ENCODE data around the gene SAYSD1. TPM values are rescaled to one million over a fixed set of nuclear protein-coding genes. Genes with fewer than 3 reads are reported as not detected.

Gene SAYSD1
- total RNA-seq, 6 donors from 2014 or later, result 9.4 to 19.9 (median 16.5) TPM

DNA sequence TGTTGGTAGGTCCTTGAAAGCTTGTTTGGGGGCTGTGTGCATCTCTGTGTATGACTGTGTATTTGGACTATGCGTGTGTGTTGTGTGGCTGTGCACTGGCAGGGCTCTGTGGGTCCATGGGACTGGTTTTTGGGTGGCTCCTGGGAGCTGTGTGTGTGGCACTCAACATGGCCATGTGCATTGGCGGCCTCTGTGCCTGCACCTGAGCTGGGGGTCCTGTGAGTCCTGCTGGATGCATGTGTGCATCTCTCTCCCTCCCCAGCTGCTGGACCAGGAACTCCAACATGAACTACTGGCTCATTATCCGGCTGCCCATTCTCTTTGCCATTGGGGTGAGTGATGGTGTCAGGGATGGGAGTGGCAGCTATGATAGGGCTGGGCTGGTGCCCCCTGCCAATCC, 36.3 kb downstream of the SAYSD1 start:
- Histone ChIP-seq H3K27me3 (no peaks in the 10 kb centered on the region), H3K4me1 (no peaks in the 10 kb centered on the region), H3K36me3 (no peaks in the 10 kb centered on the region), H3K9me3 (no peaks in the 10 kb centered on the region), H3K4me3 (no peak overlapping the region), H3K27ac (no peak overlapping the region)
- TF ChIP-seq, protein P1, sequence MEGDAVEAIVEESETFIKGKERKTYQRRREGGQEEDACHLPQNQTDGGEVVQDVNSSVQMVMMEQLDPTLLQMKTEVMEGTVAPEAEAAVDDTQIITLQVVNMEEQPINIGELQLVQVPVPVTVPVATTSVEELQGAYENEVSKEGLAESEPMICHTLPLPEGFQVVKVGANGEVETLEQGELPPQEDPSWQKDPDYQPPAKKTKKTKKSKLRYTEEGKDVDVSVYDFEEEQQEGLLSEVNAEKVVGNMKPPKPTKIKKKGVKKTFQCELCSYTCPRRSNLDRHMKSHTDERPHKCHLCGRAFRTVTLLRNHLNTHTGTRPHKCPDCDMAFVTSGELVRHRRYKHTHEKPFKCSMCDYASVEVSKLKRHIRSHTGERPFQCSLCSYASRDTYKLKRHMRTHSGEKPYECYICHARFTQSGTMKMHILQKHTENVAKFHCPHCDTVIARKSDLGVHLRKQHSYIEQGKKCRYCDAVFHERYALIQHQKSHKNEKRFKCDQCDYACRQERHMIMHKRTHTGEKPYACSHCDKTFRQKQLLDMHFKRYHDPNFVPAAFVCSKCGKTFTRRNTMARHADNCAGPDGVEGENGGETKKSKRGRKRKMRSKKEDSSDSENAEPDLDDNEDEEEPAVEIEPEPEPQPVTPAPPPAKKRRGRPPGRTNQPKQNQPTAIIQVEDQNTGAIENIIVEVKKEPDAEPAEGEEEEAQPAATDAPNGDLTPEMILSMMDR (IDR thresholded peaks at IDR 0.05), result no peak
- TF ChIP-seq POLR2A (IDR thresholded peaks at IDR 0.05) (no peak), EP300 (IDR thresholded peaks at IDR 0.05) (no peak), POLR2AphosphoS5 (IDR thresholded peaks at IDR 0.05) (no peak)
- DNase-seq (peak in 1 of 2 donors; percentile 12), ATAC-seq (ENCODE audit: low FRiP score in 2 of 2) (no peak)
- WGBS, 2 donors, result 87 to 100% methylated on average over 1 to 3 of the region's 3 CpGs

DNA sequence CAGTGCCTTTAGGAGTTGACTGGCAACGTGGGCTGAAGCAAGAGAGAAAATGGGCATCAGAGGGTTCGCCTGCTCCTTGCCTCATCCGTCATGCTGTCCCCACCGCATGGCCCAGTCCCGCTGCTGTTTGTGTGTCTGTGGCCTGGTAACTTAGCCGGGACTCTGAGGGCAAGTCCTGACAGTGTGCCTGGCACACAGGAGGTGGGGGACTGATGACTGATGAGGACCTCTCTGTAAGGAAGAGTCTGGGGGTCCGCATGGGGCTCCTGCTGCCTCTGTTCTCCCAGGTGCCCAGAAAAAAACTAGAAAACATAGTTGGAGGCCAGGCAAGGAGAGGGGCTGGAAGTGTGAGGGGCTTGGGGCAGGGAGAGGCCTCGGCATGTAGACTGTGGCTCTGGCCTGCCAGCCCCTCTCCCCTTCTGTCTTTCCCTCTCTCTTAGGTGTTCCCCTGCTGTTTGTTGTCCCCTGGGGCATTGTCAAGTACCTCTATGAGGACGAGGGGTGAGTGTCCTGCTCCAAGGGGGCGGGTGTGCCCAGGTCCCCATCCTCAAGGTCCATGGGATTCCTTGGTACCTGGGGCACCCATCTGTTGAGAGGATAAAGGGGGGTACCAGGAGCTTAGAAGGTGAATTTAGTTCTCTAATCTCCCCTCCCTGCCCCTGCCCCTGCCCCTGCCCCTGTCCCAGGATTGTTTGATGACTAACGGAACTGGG, 36.9 kb downstream of the SAYSD1 start:
- 88 to 95% methylated on average over 10 to 11 of the region's 11 CpGs for WGBS, 2 donors
- Histone ChIP-seq H3K36me3 (no peaks in the 10 kb centered on the region), H3K27me3 (no peaks in the 10 kb centered on the region), H3K4me3 (no peak overlapping the region), H3K27ac (no peak overlapping the region), H3K9me3 (no peaks in the 10 kb centered on the region), H3K4me1 (no peaks in the 10 kb centered on the region)
- ATAC-seq (ENCODE audit: low FRiP score in 2 of 2), result no peak
- DNase-seq, result no peak
- TF ChIP-seq POLR2A (IDR thresholded peaks at IDR 0.05), result no peak

DNA sequence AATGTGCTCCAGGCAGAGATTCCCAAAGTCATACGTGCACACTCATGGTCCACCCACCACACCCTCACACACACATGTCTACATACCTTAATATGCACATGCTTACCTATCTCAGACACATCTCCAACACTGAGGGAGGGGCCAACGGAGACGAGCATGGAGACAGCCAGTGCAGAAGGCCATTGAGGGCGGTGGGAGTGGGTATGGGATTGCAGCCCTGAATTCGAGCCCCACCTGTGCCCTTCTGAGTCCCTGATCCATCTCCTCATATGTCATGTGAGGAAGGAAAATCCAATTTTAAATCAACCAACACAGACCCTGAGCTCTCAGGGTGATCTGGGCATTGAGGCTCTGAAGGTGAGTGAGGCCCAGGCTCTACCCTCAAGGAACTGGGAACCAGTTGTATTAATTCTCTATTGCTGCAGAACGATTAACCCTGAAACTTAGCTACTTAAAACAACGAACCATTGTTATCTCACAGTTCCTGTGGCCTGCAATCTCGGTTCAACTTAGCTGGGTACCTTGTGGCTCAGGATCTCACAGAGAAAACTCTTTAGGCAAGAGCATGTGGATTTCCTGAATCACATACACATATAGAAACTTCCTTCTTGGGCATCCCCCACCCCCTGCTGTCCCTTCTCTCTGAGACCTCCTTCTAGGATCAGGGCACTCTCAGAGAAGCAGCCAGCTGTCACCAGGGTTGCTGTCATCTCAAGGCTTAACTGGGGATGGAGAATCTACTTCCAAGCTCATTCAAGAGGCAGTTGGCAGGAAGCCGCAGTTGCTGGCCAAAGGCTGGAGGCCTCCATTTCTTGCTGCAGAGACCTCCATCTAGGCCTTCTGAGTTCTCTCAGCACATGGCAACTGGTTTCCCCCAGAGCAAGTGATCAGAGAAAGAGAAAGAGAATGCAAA, 38.1 kb downstream of the SAYSD1 start:
- Histone ChIP-seq H3K4me3 (no peak overlapping the region), H3K27me3 (no peaks in the 10 kb centered on the region), H3K4me1 (no peaks in the 10 kb centered on the region), H3K27ac (no peak overlapping the region), H3K36me3 (no peaks in the 10 kb centered on the region), H3K9me3 (no peaks in the 10 kb centered on the region)
- ATAC-seq (ENCODE audit: low FRiP score in 2 of 2) (no peak), DNase-seq (peak in 1 of 2 donors; percentile 12)
- TF ChIP-seq EP300 (IDR thresholded peaks at IDR 0.05), result no peak
- TF ChIP-seq POLR2A (IDR thresholded peaks at IDR 0.05), result no peak
- no peak for TF ChIP-seq POLR2AphosphoS5 (IDR thresholded peaks at IDR 0.05)
- TF ChIP-seq, protein P1 (IDR thresholded peaks at IDR 0.05), result no peak
- 76 to 82% methylated on average over 9 of the region's 9 CpGs for WGBS, 2 donors

DNA sequence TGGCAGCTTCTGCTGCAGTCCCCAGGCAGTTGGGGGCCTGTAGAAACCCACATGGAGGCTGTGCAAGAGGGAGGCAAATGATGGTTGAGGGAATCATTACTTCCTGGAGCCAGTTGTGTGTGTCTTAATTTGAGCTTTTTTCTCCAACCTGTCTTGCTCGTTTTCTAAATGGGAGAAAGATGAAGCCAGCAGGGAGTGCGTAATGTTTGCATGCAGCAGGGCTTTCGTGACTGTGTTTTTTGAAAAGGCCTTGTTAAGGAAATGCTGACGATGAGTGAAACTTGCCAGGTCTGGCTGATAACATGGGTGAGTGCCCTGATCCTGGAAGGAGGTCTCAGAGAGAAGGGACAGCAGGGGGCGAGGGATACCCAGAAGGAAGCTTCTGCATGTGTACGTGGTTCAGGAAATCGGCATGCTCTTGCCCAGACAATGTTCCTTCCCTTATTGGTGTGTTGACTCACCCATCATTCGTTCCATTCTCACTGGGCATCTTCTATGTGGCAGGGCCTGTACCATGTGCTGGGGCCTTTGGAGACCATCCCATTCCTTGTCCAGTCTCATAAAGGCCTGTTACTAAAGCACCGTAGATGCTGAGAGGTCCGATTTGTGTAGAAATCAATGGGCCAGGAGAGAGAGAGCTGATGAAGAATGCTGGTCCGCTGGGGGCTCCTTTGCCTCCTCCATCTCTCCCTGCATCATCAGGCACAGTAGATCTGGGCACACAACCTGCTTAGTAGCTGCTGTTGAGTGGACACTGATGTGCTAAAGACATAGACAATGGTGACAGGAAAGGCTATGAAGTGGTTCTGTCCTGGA, 39.0 kb downstream of the SAYSD1 start:
- Histone ChIP-seq H3K4me1 (no peaks in the 10 kb centered on the region), H3K27ac (no peak overlapping the region), H3K9me3 (no peaks in the 10 kb centered on the region), H3K36me3 (no peaks in the 10 kb centered on the region), H3K4me3 (no peak overlapping the region), H3K27me3 (no peaks in the 10 kb centered on the region)
- TF ChIP-seq EP300 (IDR thresholded peaks at IDR 0.05), result no peak
- TF ChIP-seq, protein P1 (IDR thresholded peaks at IDR 0.05), result no peak
- no peak for TF ChIP-seq POLR2AphosphoS5 (IDR thresholded peaks at IDR 0.05)
- no peak for TF ChIP-seq POLR2A (IDR thresholded peaks at IDR 0.05)
- no peak for ATAC-seq (ENCODE audit: low FRiP score in 2 of 2)
- WGBS, 2 donors, result 72 to 84% methylated on average over 11 of the region's 11 CpGs
- no peak for DNase-seq

Measured in upper lobe of left lung (tissue), 6 donors.